IMR-90 (cell line): ENCODE results near the gene RPTOR.

Source experiments
- CEBPB ChIP-seq: IDR thresholded peaks from 2 replicates; pipeline ENCODE4 v1.6.1; 2012; ENCODE audit warnings: low read depth, low read length, improper control_type of control experiment
- MAZ ChIP-seq: IDR thresholded peaks from 2 replicates; pipeline ENCODE4 v1.6.1; 2012; ENCODE audit warnings: low read depth, mild to moderate bottlenecking, low read length, improper control_type of control experiment, moderate library complexity, borderline replicate concordance
- NFE2L2 ChIP-seq: fragments of 150-350 bp; IDR thresholded peaks from 2 replicates; pipeline ENCODE4 v1.6.1; 2016; ENCODE audit warnings: low read depth, mild to moderate bottlenecking, low read length
- POLR2A ChIP-seq: IDR thresholded peaks from 2 replicates; pipeline ENCODE4 v1.6.1; 2012; ENCODE audit warnings: mild to moderate bottlenecking, low read depth, low read length
- RAD21 ChIP-seq: IDR thresholded peaks from 2 replicates; pipeline ENCODE4 v1.6.1; 2012; ENCODE audit warnings: low read length, improper control_type of control experiment
- RCOR1 ChIP-seq: IDR thresholded peaks from 2 replicates; pipeline ENCODE4 v1.6.1; 2012; ENCODE audit warnings: mild to moderate bottlenecking, low read length, improper control_type of control experiment; ENCODE audit not compliant: insufficient replicate concordance
- RFX5 ChIP-seq: IDR thresholded peaks from 2 replicates; pipeline ENCODE4 v1.8.0; 2012; ENCODE audit warnings: low read depth, mild to moderate bottlenecking, low read length, moderate library complexity
- TF ChIP-seq, protein P1 (sequence below): conservative IDR thresholded peaks from 2 replicates; pipeline ENCODE4 v1.5.1; 2012; ENCODE audit warnings: mild to moderate bottlenecking, low read depth, low read length, improper control_type of control experiment
- TF ChIP-seq, protein P2 (sequence below): fragments of 150-350 bp; IDR thresholded peaks from 2 replicates; pipeline ENCODE4 v1.6.1; 2017; ENCODE audit warnings: mild to moderate bottlenecking, antibody characterized with exemption, low read length, low read depth
- TF ChIP-seq, protein P3 (sequence below): fragments of 150-350 bp; IDR thresholded peaks from 2 replicates; pipeline ENCODE4 v1.6.1; 2016; ENCODE audit warnings: low read depth, mild to moderate bottlenecking, low read length, moderate library complexity, borderline replicate concordance

DNA sequence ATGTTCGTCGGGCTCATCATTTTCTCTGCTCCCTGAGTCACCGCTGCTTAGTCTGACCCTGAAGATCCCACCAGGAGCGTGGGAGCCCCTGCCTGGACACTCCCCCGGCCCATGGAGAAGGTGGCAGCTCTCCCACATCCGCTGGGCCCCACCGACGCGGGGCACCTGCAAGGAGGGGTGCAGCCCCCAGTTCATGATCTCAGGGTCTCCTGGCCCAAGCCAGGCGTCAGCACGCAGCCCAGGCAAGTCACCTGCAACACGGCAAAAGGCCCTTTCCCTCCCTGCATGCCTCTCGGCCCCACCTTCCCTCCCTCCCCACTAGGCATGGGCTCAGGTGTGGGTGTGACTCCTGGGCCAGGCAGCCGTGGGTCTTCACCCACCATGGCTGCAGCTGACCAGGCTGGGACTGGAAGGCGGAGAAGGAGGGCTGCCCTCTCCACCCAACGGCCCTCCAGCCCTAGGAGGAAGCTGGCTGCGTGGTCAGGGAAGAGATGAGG is 437.3 kb downstream of the RPTOR start:
- TF ChIP-seq, protein P1, sequence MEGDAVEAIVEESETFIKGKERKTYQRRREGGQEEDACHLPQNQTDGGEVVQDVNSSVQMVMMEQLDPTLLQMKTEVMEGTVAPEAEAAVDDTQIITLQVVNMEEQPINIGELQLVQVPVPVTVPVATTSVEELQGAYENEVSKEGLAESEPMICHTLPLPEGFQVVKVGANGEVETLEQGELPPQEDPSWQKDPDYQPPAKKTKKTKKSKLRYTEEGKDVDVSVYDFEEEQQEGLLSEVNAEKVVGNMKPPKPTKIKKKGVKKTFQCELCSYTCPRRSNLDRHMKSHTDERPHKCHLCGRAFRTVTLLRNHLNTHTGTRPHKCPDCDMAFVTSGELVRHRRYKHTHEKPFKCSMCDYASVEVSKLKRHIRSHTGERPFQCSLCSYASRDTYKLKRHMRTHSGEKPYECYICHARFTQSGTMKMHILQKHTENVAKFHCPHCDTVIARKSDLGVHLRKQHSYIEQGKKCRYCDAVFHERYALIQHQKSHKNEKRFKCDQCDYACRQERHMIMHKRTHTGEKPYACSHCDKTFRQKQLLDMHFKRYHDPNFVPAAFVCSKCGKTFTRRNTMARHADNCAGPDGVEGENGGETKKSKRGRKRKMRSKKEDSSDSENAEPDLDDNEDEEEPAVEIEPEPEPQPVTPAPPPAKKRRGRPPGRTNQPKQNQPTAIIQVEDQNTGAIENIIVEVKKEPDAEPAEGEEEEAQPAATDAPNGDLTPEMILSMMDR: no peak
- no peak for TF ChIP-seq RAD21
- TF ChIP-seq POLR2A: no peak
- no peak for TF ChIP-seq RCOR1
- TF ChIP-seq MAZ: no peak
- TF ChIP-seq, protein P2, sequence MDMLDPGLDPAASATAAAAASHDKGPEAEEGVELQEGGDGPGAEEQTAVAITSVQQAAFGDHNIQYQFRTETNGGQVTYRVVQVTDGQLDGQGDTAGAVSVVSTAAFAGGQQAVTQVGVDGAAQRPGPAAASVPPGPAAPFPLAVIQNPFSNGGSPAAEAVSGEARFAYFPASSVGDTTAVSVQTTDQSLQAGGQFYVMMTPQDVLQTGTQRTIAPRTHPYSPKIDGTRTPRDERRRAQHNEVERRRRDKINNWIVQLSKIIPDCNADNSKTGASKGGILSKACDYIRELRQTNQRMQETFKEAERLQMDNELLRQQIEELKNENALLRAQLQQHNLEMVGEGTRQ: no peak
- no peak for TF ChIP-seq CEBPB
- no peak for TF ChIP-seq NFE2L2
- TF ChIP-seq, protein P3, sequence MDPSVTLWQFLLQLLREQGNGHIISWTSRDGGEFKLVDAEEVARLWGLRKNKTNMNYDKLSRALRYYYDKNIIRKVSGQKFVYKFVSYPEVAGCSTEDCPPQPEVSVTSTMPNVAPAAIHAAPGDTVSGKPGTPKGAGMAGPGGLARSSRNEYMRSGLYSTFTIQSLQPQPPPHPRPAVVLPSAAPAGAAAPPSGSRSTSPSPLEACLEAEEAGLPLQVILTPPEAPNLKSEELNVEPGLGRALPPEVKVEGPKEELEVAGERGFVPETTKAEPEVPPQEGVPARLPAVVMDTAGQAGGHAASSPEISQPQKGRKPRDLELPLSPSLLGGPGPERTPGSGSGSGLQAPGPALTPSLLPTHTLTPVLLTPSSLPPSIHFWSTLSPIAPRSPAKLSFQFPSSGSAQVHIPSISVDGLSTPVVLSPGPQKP: no peak
- TF ChIP-seq RFX5: no peak
